ENCODE data around the gene CHSY3.

Gene CHSY3

GRCh38 chr5:130000460-130000859 lies 96.2 kb downstream of the CHSY3 start:
- Histone ChIP-seq H3K9me2 (ENCODE audit: low read depth, low read length) (no peaks in the 10 kb centered on the region), H3K27me3 (ENCODE audit: insufficient read depth, low read length) (no peaks in the 10 kb centered on the region), H3K4me3 (ENCODE audit: low read depth, low read length, poor library complexity, severe bottlenecking) (no peak overlapping the region), H3K27ac (ENCODE audit: low read depth, low read length, poor library complexity, severe bottlenecking) (no peak overlapping the region), H3F3A (ENCODE audit: insufficient read depth, low read length) (no peaks in the 10 kb centered on the region), H3K36me3 (ENCODE audit: insufficient read depth, low read length) (no peaks in the 10 kb centered on the region), H2AFZ (ENCODE audit: low read length) (no peak overlapping the region), H3K4me2 (ENCODE audit: low read length) (no peak overlapping the region), H3K4me1 (ENCODE audit: insufficient read depth, low read length, severe bottlenecking) (no peaks in the 10 kb centered on the region), H3K9ac (ENCODE audit: low read length) (no peak overlapping the region), H3K9me3 (ENCODE audit: low read length) (no peaks in the 10 kb centered on the region), H3K79me2 (ENCODE audit: insufficient read depth, low read length) (no peaks in the 10 kb centered on the region), H4K20me1 (ENCODE audit: insufficient read depth, low read length) (no peaks in the 10 kb centered on the region)
- TF ChIP-seq CTCF (IDR thresholded peaks at IDR 0.05; ENCODE audit: low read length) (no peak), EZH2 (IDR thresholded peaks at IDR 0.05; ENCODE audit: borderline replicate concordance, low read length) (no peak)

GRCh38 chr5:130002183-130002582 lies 97.9 kb downstream of the CHSY3 start:
- no peaks in the 10 kb centered on the region for H3K9me2 ChIP-seq (ENCODE audit: low read depth, low read length)
- no peaks in the 10 kb centered on the region for H3K36me3 ChIP-seq (ENCODE audit: insufficient read depth, low read length)
- H3F3A ChIP-seq (ENCODE audit: insufficient read depth, low read length), result no peaks in the 10 kb centered on the region
- no peak overlapping the region for H3K4me2 ChIP-seq (ENCODE audit: low read length)
- no peaks in the 10 kb centered on the region for H3K9me3 ChIP-seq (ENCODE audit: low read length)
- TF ChIP-seq EZH2 (IDR thresholded peaks at IDR 0.05; ENCODE audit: borderline replicate concordance, low read length) (no peak), CTCF (IDR thresholded peaks at IDR 0.05; ENCODE audit: low read length) (no peak)
- H3K27ac ChIP-seq (ENCODE audit: low read depth, low read length, poor library complexity, severe bottlenecking), result no peak overlapping the region
- H3K79me2 ChIP-seq (ENCODE audit: insufficient read depth, low read length), result no peaks in the 10 kb centered on the region
- H3K4me3 ChIP-seq (ENCODE audit: low read depth, low read length, poor library complexity, severe bottlenecking), result no peak overlapping the region
- H3K27me3 ChIP-seq (ENCODE audit: insufficient read depth, low read length), result no peaks in the 10 kb centered on the region
- no peaks in the 10 kb centered on the region for H4K20me1 ChIP-seq (ENCODE audit: insufficient read depth, low read length)
- no peak overlapping the region for H3K9ac ChIP-seq (ENCODE audit: low read length)
- H2AFZ ChIP-seq (ENCODE audit: low read length), result no peak overlapping the region
- H3K4me1 ChIP-seq (ENCODE audit: insufficient read depth, low read length, severe bottlenecking), result no peaks in the 10 kb centered on the region

- Histone ChIP-seq H3K79me2 (ENCODE audit: insufficient read depth, low read length) (no peaks in the 10 kb centered on the region), H3F3A (ENCODE audit: insufficient read depth, low read length) (no peaks in the 10 kb centered on the region), H3K4me3 (ENCODE audit: low read depth, low read length, poor library complexity, severe bottlenecking) (no peak overlapping the region), H2AFZ (ENCODE audit: low read length) (no peak overlapping the region), H3K27ac (ENCODE audit: low read depth, low read length, poor library complexity, severe bottlenecking) (no peak overlapping the region), H4K20me1 (ENCODE audit: insufficient read depth, low read length) (no peaks in the 10 kb centered on the region), H3K9me3 (ENCODE audit: low read length) (no peaks in the 10 kb centered on the region), H3K4me2 (ENCODE audit: low read length) (no peak overlapping the region), H3K36me3 (ENCODE audit: insufficient read depth, low read length) (no peaks in the 10 kb centered on the region), H3K9me2 (ENCODE audit: low read depth, low read length) (no peaks in the 10 kb centered on the region), H3K4me1 (ENCODE audit: insufficient read depth, low read length, severe bottlenecking) (no peaks in the 10 kb centered on the region), H3K9ac (ENCODE audit: low read length) (no peak overlapping the region), H3K27me3 (ENCODE audit: insufficient read depth, low read length) (no peaks in the 10 kb centered on the region)
- no peak for TF ChIP-seq EZH2 (IDR thresholded peaks at IDR 0.05; ENCODE audit: borderline replicate concordance, low read length)
- TF ChIP-seq CTCF (IDR thresholded peaks at IDR 0.05; ENCODE audit: low read length), result no peak
Observed at GRCh38 chr5:130002876-130003275, 98.6 kb downstream of the CHSY3 start.

Measured in OCI-LY1 (cell line).